ENCODE data around the gene PLXDC2.
"Not testable (repeated sequence)": the region's sequence is repeated elsewhere in the genome, so short reads cannot be mapped to it uniquely, and the experiment has no call there.

PLXDC2 gene

DNA sequence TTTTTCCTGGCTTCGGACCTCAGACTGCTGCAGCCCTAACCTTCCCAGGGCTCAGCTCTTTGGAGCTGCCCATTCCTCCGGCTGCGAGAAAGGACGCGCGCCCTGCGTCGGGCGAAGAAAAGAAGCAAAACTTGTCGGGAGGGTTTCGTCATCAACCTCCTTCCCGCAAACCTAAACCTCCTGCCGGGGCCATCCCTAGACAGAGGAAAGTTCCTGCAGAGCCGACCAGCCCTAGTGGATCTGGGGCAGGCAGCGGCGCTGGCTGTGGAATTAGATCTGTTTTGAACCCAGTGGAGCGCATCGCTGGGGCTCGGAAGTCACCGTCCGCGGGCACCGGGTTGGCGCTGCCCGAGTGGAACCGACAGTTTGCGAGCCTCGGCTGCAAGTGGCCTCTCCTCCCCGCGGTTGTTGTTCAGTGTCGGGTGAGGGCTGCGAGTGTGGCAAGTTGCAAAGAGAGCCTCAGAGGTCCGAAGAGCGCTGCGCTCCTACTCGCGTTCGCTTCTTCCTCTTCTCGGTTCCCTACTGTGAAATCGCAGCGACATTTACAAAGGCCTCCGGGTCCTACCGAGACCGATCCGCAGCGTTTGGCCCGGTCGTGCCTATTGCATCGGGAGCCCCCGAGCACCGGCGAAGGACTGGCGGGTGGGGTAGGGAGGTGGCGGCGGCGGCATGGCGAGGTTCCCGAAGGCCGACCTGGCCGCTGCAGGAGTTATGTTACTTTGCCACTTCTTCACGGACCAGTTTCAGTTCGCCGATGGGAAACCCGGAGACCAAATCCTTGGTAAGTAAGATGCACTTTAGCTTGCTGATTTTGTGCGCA lies at the start of gene PLXDC2:
TSS of gene PLXDC2 (plus strand) at position 22 of the 820 bp plus-strand sequence.
- TF ChIP-seq, protein P1, sequence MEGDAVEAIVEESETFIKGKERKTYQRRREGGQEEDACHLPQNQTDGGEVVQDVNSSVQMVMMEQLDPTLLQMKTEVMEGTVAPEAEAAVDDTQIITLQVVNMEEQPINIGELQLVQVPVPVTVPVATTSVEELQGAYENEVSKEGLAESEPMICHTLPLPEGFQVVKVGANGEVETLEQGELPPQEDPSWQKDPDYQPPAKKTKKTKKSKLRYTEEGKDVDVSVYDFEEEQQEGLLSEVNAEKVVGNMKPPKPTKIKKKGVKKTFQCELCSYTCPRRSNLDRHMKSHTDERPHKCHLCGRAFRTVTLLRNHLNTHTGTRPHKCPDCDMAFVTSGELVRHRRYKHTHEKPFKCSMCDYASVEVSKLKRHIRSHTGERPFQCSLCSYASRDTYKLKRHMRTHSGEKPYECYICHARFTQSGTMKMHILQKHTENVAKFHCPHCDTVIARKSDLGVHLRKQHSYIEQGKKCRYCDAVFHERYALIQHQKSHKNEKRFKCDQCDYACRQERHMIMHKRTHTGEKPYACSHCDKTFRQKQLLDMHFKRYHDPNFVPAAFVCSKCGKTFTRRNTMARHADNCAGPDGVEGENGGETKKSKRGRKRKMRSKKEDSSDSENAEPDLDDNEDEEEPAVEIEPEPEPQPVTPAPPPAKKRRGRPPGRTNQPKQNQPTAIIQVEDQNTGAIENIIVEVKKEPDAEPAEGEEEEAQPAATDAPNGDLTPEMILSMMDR (IDR thresholded peaks at IDR 0.05; ENCODE audit: control insufficient read depth, extremely low read depth, insufficient read depth): no peak
- peak; percentile 32 for DNase-seq (ENCODE audit: low read depth)
- H3K4me3 ChIP-seq (ENCODE audit: low read depth, low read length): peak within 1 kb of the TSS; percentile 67

DNA sequence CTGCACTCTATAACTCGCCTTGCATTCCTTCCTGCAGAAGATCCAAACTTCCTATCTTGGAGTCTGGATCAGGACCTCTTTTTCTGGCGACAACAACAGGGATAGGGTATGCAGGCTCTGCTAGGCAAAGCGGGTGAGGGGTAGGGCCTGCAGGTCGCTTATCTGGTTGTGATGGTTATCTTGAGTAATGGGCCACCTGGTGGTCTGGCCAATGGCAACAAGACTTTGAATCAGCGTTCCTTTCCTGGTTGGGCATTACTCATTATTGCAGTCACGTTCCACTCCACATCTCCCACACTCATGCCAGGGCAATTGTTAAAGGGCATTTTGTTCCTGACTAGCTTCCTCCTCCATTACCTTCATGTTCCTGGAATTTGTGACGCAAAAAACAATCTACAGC lies 48.4 kb upstream of the PLXDC2 start:
- TF ChIP-seq, protein P1 (IDR thresholded peaks at IDR 0.05; ENCODE audit: control insufficient read depth, extremely low read depth, insufficient read depth): no peak
- no peak for DNase-seq (ENCODE audit: low read depth)
- H3K4me3 ChIP-seq (ENCODE audit: low read depth, low read length): no peak overlapping the region

GRCh38 chr10:19769826-19770225 lies 46.4 kb upstream of the PLXDC2 start:
- H3K4me3 ChIP-seq (ENCODE audit: low read depth, low read length); DNase-seq (ENCODE audit: low read depth): not testable (repeated sequence)

DNA sequence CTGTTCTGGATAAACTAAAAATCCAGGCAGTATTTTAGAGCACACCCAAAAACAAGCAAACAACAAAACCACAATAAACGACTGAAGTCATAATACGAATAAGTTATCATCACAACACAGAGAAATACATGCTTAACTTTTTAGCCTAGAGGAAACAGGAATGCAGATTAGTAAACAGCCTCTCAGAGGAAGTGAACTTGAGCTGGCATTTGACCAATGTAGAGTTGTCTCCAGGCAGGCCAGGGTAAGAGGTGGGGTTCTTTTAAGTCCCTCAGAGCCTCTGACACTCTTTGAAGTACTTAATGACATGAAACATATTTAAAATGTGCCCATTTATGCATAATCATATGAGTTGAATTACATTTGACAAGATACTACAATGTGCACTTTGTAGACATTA lies 43.3 kb upstream of the PLXDC2 start:
- TF ChIP-seq, protein P1 (IDR thresholded peaks at IDR 0.05; ENCODE audit: control insufficient read depth, extremely low read depth, insufficient read depth): no peak
- no peak overlapping the region for H3K4me3 ChIP-seq (ENCODE audit: low read depth, low read length)
- no peak for DNase-seq (ENCODE audit: low read depth)

DNA sequence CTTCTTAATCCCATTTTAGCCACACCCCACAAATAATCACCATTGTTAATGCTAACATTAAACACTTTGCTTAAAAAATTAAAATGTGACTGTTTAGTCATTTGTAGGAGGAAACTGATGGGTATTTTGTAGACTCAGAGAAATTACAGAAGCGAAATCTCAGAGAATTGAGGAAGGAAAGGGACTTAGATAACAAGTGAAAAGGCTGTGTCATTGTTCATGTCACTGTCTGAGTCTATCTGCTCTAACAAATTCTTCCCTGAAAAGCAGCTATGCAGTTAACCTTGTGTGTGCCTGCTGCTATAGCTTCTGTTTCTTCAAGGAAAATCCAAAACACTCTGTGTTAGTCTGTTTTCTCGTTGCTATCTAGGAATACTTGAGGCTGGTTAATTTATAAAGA lies 40.9 kb upstream of the PLXDC2 start:
- DNase-seq (ENCODE audit: low read depth): no peak
- H3K4me3 ChIP-seq (ENCODE audit: low read depth, low read length): no peak overlapping the region
- TF ChIP-seq, protein P1 (IDR thresholded peaks at IDR 0.05; ENCODE audit: control insufficient read depth, extremely low read depth, insufficient read depth): no peak

- TF ChIP-seq, protein P1 (IDR thresholded peaks at IDR 0.05; ENCODE audit: control insufficient read depth, extremely low read depth, insufficient read depth): no peak
- no peak overlapping the region for H3K4me3 ChIP-seq (ENCODE audit: low read depth, low read length)
- no peak for DNase-seq (ENCODE audit: low read depth)
Measured at GRCh38 chr10:19777806-19778205, 38.4 kb upstream of the PLXDC2 start.

GRCh38 chr10:19778996-19779395 lies 37.2 kb upstream of the PLXDC2 start:
- H3K4me3 ChIP-seq (ENCODE audit: low read depth, low read length): no peak overlapping the region
- TF ChIP-seq, protein P1 (IDR thresholded peaks at IDR 0.05; ENCODE audit: control insufficient read depth, extremely low read depth, insufficient read depth): no peak
- DNase-seq (ENCODE audit: low read depth): no peak
